Measurements from ENCODE around the gene TLR3. TPM values are rescaled to one million over a fixed set of nuclear protein-coding genes. Genes with fewer than 3 reads are reported as not detected.
A peak's percentile ranks its signal among the peaks of the same experiment; 100 is the strongest.
"Not testable (repeated sequence)": the region's sequence is repeated elsewhere in the genome, so short reads cannot be mapped to it uniquely, and the experiment has no call there.

Gene TLR3
- total RNA-seq, 1 donor from 2014 or later = 1.6 TPM

DNA sequence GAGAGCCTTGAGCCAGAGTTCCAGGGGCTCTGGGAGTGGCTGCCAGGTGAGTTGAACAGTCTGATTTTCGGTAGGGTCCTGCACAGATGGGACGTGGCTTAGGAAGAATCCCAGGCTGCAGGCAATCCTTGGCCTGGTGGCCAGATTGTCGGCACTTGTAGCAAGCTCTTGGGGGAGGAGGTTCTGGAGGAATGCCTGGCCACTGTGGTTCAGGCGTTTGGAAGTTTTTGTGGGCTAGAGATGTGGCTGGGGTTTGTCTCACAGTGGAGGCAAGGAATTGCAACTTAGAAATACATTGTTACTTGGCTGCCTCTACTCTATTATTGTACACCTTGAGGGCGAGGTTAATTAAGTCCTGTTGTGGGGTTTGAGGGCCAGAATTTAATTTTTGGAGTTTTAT, 21.5 kb upstream of the TLR3 start:
- DNase-seq (ENCODE audit: low read depth, low spot score) = not testable (repeated sequence)

- not testable (repeated sequence) for DNase-seq (ENCODE audit: low read depth, low spot score)
Observed at GRCh38 chr4:186050135-186050534, 18.8 kb upstream of the TLR3 start.

- DNase-seq (ENCODE audit: low read depth, low spot score) = no peak
Observed at GRCh38 chr4:186051096-186051495, 17.9 kb upstream of the TLR3 start.

DNA sequence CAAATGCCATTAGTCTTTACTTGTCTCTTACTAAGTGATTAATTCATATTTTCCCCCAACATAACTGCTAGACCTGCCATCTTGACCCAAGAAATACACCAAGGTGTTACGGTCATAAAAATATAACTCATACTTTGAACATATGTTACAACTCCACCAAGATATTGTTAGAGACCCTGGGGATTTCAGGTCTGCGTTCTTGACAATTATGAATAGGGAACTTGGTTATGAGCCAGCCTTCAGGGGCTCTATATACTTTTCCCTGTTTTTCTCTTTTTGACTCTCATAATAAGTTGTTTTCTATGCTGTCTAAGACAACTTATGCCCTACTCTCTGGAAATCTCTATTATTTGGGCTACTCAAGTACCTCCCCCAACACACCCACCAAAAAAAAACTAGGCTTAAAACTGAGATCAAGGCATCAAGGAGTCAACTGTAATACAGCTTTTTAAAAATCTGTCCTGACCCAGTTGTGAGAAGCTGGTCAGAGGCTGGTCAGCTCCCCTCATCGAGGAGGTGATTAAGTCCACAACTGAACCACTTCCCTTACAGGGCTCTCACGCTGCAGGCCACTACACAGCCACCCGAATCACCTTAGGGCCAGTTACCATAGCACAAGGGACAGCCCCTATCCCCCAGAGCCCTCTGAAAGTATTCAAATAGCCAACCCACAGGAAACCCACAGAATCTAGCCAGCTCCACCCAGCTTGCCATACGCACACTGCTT, 10.5 kb upstream of the TLR3 start:
- no peak for DNase-seq (ENCODE audit: low read depth, low spot score)

GRCh38 chr4:186058980-186059316, 10.0 kb upstream of the TLR3 start:
- no peak for DNase-seq (ENCODE audit: low read depth, low spot score)

DNA sequence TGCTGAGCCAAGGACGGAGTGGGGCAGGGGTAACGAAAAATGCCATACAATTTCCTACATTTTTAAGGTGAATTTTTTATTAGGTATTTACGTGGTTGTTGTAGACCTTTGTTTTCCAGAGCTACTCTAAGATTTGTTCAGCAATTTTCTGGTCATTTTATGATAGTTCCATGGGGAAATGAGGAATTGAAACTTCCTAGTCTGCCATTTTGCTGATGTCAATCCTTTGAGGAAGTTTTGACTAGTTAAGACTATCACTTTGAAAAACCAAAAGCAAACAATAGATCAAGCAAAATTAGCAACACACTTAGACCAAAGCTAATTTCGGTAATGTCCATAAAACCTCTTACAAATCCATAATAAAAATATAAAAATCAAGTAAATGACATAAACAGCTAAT, 7.0 kb upstream of the TLR3 start:
- no peak for DNase-seq (ENCODE audit: low read depth, low spot score)

- DNase-seq (ENCODE audit: low read depth, low spot score) = peak; percentile 44
Observed at GRCh38 chr4:186067757-186068385, 1.1 kb upstream of the TLR3 start.

DNA sequence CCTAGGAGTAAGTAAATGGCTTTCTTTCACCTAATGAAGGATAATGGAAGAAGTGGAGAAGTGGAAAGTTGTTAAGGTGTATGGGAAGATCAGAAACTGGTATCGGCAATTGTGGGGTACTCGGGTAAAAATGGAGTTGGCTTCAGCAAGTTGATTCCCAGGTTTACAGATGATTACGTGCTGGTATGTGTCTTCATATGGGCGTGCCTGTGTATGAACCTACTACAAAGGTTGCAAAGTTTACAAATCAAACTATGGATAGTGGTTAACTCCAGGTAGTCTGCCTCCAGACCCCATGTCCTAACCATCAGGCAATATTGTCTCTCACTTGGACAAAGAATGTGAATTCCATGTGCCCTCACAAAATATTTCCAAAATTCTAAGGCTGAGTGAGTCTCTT, 773 bp downstream of the TLR3 start:
- DNase-seq (ENCODE audit: low read depth, low spot score) = no peak

DNA sequence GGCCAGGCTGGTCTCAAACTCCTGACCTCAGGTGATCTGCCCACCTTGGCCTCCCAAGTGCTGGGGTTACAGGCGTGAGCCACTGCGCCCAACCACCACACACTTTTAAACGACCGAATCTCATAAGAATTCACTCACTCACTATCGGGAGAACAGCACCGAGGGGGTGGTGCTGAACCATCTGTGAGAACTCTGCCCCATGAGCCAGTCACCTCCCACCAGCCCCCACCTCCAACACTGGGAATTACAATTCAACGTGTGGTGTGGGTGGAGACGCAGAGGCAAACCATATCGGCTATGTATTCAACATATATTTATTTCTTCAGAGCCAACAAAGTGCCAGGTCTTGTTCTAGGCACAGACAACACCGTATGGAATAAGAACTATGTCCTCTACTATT, 3.6 kb downstream of the TLR3 start:
- no peak for DNase-seq (ENCODE audit: low read depth, low spot score)

- DNase-seq (ENCODE audit: low read depth, low spot score) = no peak
Observed at GRCh38 chr4:186074189-186074588, 5.2 kb downstream of the TLR3 start.

DNA sequence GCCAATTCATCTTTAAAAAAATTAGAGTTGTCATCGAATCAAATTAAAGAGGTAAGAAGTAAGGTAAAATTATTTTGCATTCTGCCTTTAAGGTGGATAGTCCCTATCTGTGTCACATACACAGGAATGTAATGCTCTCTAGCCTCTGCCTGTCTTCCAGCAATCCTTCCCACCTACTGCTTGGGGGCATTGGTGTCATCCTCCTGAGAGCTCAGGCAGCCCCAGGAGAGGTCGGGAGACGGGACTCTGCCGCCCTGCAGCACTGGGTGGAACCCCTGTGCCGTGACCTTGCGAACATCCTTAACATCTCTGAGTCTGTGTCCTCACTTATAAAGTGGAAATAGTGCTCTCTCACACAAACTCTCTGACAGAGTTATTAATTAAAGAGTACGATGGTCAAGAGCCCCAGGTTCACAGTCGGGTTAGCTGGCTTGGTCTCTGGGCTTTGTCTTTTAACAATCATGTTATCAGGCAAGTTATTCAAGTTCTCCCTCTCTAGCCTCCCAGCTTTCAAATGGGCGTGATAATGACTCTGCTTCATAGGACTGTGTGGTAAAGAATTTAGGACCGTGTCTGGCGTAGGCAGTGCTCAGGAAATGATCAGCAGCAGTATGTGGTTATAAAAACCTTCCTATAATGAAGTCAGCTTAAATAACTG, 10.2 kb downstream of the TLR3 start:
- no peak for DNase-seq (ENCODE audit: low read depth, low spot score)

DNA sequence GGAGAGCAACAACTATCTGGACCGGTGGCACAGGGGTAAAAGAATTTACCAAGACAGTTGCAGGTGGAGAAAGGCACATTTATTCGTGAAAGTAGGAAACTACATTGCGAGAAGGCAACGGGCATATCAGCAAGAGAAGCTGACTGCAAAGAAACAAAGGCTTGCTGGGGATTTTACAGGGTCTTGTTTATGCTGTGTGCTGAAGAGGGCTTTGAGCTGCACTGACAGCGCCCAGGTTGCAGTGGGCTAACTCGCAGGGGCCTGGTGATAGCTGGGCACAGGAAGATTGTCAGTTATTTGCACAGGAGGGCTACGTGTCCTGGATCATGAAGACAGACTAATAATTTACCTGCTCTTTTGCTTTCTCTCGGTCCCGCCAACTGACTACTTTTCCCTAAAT, 10.7 kb downstream of the TLR3 start:
- DNase-seq (ENCODE audit: low read depth, low spot score) = no peak

GRCh38 chr4:186081202-186081807, 12.3 kb downstream of the TLR3 start:
- no peak for DNase-seq (ENCODE audit: low read depth, low spot score)

DNA sequence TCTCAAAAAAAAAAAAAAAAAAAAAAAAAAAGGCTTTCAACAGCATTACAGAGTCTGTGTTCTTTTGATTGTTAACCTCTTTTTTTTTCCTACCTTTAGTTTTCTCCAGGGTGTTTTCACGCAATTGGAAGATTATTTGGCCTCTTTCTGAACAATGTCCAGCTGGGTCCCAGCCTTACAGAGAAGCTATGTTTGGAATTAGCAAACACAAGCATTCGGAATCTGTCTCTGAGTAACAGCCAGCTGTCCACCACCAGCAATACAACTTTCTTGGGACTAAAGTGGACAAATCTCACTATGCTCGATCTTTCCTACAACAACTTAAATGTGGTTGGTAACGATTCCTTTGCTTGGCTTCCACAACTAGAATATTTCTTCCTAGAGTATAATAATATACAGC, 13.3 kb downstream of the TLR3 start:
- no peak for DNase-seq (ENCODE audit: low read depth, low spot score)

- DNase-seq (ENCODE audit: low read depth, low spot score) = no peak
Observed at GRCh38 chr4:186088523-186088922, 19.6 kb downstream of the TLR3 start.

GRCh38 chr4:186092296-186092695, 23.3 kb downstream of the TLR3 start:
- no peak for DNase-seq (ENCODE audit: low read depth, low spot score)

DNA sequence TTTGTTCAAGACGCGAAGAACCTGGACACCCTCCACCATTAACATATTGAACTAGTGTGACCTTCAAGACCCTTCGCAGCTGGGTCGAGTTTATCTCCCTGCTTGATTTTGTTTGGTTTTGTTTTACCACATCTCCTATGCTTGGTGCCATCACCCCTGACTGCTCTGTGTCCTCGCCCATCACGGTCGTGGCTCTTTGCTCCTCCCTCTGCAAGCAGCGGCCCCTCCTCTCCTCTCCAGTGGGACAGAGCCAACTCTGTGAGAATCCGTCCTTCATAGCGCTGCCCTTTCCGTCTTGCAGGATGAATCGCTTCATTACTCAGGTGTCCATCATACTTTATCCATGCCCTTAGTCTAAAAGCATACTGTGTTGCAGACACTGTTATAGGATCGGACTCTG, 26.4 kb downstream of the TLR3 start:
- DNase-seq (ENCODE audit: low read depth, low spot score) = no peak

DNA sequence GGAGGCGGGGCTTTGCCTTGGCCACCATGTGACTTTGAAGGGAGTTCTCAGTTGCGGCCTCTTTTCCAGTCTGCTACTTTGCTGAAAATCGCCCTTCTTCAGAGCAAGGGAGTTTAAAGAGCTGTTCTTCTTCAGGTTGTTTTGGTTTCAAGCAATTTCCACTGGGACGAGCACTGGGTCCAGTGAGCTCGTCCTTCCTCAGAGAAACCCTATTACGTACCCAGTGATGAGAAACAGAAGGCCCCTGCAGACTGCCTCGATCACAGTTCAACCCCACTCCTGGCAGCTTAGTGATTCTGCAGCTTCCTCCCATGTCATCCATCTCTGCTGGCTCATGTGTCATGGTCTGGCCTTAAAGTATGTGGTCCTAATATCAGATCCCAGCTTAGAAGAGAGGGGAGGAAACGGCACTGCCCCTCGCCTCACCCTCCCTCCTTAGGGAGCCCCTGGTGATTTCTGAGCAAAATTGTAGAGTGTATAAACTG, 27.8 kb downstream of the TLR3 start:
- no peak for DNase-seq (ENCODE audit: low read depth, low spot score)

DNA sequence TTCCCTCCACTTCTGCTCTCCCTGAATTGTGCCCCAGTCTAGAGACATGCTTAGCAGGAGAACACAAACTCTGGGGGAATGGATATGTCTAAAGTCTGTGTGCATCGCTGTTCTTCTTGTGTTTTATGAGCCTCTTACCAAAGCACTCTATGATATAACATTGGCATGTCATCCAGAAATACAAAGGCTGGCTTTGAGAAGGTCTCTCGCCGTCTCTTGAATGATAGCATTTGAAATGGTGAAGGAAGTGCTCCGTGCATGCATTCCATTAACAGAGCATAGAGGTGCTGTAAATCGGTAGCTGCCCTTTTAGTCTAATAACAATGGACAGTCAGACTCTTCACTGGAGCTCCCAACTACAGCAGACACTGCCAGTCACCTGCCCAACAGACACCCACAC, 28.4 kb downstream of the TLR3 start:
- DNase-seq (ENCODE audit: low read depth, low spot score) = no peak

- DNase-seq (ENCODE audit: low read depth, low spot score) = no peak
Observed at GRCh38 chr4:186102931-186103330, 34.0 kb downstream of the TLR3 start.

- DNase-seq (ENCODE audit: low read depth, low spot score) = no peak
Observed at GRCh38 chr4:186104114-186104889, 35.3 kb downstream of the TLR3 start, which contains the start of gene FAM149A. Gene FAM149A (plus strand): TSS chr4:186104704.

Measured in pulmonary artery endothelial cell (primary cell).